GM21576 (cell line): Measurements from ENCODE around the gene GSTA1.
"Not testable (repeated sequence)": the region's sequence is repeated elsewhere in the genome, so short reads cannot be mapped to it uniquely, and the experiment has no call there.

Experiments used
- ATAC-seq: cut with Tn5 transposase; IDR thresholded peaks from one replicate; pipeline ENCODE4 v1.9.1; 2021; ENCODE audit warnings: mild to moderate bottlenecking, moderate library complexity; ENCODE audit not compliant: unreplicated experiment

The GSTA1 gene

GRCh38 chr6:52803668-52804255 lies at the start of gene GSTA1:
TSS of gene GSTA1 (minus strand) at chr6:52803816. CDS start at chr6:52799267, 4,549 bp downstream.
- ATAC-seq: not testable (repeated sequence)

- no peak for ATAC-seq
Observed at GRCh38 chr6:52849137-52849536, 45.5 kb upstream of the GSTA1 start.

DNA sequence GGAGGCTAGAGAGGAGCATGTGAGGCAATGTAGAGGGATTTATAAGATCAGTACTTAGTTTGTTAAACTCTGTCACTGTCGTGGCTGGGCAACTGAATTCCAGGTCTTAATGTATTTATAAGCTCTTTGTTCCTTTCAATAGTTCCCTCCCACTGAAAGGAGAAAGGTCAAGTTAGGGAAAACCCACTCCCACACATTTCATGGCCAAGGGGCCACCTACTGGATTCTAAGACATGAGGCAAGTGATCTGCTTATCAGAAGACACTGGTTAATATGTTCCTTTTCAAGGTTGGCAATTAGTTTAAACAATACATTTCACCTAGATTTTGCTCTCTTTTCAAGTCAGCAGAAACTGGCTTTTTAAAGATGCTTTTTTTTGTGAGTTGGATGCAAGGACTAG lies 42.4 kb upstream of the GSTA1 start:
- no peak for ATAC-seq

- ATAC-seq: no peak
Observed at GRCh38 chr6:52843605-52844004, 40.0 kb upstream of the GSTA1 start.

DNA sequence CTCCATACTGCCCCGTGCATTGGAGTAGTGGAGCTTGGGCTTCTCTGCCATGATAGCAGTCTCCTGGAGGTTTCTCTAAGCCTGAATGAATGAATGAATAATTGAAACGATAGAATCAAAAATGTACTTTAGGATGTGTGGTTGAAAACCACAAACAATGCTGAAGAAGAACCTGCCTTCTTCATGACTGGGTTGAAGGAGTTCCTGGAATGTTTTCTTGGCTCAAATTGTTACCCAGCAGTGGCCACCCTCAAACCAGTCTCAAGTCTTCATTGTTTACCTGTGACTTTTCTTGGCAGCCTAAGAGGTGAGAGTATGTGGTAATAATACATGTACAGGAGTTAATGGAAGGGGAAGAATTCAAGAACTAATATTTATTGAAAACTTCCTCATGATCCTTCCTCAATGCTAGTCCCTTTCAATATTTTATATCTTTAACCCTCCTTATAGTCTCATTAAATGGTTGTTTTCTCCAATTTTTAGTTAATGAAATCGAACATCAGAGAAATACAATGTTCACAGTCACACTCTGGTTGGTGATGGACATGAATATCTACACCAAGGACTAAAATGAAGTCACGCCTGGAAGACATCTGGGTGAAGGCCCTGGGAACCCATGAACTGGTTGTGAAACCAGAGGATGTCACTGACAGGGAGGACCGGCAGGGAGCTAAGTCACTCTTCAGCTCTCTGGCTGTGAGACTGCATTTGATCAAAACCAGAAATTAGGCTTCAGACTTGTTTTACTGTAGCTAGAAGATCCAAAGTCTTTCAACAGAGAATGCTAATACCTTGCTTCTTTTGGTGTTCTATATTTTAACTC lies 37.4 kb upstream of the GSTA1 start, which contains the start of gene GSTA5:
TSS of gene GSTA5 (minus strand) at position 51 of the 823 bp plus-strand sequence.
- no peak for ATAC-seq

DNA sequence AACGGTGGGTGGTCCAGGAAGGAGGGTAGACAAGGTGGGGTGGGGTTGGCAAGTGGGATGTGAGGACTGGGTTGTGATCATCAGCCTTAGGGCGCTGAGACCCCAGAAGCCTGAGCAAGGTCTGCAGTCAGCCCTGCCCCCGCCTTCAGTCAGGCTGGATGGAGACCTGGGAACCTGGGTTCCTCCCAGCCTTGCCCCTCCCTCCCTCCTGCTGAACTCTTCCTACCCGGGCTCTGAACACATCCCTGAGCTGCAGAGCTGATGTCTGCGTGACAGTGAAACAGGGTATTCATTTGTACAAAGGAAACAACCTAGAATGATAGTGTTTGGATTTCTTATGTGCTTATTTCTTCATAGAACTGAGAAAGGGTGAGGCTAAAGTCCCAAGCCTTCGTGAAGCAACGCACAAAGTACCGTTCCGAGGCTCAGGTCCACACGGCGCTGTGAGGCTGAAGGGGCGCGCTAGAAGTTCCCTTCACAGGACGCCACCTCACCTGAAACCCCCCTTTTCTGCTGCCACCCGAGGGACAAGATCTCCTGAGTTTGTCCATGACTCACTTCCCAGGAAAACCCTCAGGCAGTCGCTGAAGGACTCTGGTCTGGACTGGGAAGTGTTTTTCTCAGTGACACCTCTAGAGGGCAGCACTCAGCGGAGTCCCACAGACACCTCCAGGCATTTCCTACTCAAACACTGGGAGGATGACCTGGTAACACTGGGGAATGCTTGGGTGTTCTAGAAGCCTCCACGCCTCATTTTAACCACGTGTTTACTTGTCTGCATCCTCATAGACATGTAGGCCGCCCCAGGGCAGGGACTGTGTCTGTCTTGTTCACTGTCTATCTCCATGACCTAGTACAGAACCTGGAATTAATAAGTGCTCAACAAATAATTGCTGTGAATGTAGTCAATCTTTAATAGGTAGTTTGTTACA lies 35.8 kb upstream of the GSTA1 start:
- ATAC-seq: peak; percentile 69

DNA sequence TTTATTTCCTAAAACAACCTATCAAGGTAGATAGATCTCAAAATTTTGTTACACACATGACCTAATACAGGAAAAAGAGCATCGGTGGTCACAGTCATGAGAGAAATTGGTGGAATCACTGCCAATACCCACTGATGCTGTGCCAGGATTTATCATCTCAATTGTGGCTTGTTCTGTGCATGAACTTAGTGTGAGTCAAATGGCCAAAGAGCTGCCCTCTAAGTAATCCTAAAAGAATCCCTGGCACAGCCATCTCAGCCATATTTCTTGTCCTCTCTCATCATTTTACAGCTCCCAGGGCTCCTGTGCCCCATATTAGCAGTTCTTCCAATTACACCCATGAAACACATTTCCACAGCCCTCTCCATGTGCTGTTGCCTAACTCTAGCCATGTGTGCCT lies 30.9 kb upstream of the GSTA1 start:
- ATAC-seq: no peak

- not testable (repeated sequence) for ATAC-seq
Observed at GRCh38 chr6:52830869-52831268, 27.3 kb upstream of the GSTA1 start.

DNA sequence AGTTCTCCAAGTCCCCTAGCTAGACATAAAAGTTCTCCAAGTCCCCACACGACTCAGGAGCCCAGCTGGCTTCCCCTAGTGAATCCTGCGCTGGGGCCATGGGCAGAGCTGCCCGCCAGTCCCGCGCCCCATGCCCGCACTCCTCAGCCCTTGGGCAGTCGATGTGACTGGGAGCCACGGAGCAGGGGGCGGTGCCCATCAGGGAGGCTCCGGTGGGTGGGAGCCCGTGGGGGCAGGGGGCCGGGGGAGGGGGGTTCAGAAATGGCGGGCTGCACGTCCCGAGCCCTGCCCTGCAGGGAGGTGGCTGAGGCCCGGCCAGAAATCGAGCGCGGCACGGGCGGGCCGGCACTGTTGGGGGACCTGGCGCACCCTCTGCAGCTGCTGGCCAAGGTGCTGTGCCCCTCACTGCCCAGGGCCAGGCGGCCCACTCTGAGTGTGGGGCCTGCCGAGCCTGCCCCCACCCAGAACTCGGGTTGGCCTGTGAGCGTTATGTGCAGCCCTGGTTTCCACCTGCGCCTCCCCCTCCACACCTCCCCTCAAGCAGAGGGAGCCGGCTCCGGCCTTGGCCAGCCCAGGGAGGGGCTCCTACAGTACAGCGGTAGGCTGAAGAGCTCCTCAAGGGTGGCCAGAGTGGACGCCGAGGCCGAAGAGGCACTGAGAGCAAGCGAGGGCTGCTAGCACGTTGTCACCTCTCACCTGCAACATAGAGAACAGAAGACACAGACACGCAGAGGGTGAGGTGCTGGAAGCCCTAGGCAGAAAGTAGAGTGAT lies 25.6 kb upstream of the GSTA1 start:
- no peak for ATAC-seq

DNA sequence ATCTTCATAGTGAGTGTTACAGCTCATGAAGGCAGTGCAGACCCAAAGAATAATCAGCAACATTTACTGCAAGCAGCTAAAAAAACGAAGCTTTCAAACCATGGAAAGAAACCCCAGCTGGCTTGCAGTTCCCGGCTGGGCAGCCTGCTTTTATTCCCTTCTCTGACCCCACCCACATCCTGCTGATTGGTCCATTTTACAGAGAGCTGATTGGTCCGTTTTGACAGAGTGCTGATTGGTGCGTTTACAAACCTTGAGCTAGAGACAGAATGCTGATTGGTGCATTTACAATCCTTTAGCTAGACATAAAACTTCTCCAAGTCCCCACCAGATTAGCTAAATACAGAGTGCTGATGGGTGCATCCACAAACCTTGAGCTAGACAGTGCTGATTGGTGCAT lies 25.0 kb upstream of the GSTA1 start:
- ATAC-seq: not testable (repeated sequence)

DNA sequence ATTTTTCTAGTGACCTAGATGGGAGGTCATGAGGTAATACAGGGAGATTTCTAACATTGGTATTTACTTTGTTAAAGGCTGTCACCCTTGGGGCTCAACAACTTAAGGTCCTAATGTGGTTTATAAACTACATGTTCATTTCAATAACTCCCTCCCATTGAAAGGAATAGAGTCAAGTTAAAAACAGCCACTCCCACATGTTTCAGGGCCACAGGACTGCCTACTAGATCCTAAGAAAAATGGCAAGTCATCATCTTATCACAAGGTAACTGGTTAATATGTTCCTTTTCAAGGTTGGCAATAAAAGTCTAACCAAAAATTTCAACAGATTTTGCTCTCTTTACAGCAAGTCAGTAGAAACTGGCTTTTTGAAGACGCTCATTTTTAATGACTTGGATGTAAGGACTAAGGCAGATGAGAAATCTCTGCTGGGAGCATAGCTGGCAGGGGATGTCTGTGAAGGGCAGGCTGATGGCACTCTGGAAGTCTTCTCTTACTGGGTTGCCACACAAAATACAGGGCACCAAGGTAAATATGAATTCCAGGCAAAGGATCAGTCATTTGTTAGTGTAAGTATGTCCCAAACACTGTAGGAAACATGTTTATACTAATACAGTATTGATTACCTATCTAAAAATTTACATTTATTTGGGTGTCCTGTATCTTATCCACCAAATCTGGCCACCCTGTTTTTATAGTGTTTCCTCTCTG lies 23.6 kb upstream of the GSTA1 start:
- ATAC-seq: not testable (repeated sequence)

- no peak for ATAC-seq
Observed at GRCh38 chr6:52826513-52826912, 22.9 kb upstream of the GSTA1 start.

DNA sequence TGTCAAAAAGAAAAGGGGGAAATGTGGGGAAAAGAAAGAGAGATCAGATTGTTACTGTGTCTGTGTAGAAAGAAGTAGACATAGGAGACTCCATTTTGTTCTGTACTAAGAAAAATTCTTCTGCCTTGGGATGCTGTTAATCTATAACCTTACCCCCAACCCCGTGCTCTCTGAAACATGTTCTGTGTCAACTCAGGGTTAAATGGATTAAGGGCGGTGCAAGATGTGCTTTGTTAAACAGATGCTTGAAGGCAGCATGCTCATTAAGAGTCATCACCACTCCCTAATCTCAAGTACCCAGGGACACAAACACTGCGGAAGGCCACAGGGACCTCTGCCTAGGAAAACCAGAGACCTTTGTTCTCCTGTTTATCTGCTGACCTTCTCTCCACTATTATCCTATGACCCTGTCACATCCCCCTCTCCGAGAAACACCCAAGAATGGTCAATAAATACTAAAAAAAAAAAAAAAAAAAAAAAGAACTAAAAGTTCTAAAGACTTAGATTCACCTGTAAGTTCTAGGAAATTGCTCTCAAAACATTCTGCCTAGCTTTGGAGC lies 22.4 kb upstream of the GSTA1 start:
- ATAC-seq: not testable (repeated sequence)

- ATAC-seq: not testable (repeated sequence)
Observed at GRCh38 chr6:52825270-52825793, 21.7 kb upstream of the GSTA1 start.

GRCh38 chr6:52821842-52822241 lies 18.2 kb upstream of the GSTA1 start:
- ATAC-seq: no peak

DNA sequence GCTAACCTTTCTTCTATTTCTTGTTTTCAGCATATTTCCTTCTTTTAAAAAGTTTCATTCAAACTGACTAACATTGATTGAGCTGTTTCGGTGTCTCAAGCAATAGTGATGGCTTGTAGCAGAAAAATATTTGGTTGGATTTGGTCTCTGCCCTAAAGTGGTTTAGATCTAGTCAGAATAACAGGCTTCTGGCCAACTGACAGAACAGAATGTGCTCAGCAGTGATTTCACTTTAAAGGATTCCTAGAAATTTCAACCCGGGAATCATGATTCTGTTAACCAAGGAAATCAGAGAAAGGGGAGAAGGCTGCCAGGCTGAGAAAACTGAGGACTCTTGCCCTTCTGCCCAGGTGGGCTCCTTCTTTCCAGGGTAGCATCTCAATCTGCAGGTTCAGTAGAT lies 16.6 kb upstream of the GSTA1 start:
- ATAC-seq: no peak

GRCh38 chr6:52815167-52816092 lies 11.8 kb upstream of the GSTA1 start:
- ATAC-seq: peak; percentile 88

- ATAC-seq: not testable (repeated sequence)
Observed at GRCh38 chr6:52814545-52814944, 10.9 kb upstream of the GSTA1 start.
